K562 (cell line): ENCODE measurements around the gene TP53BP2. TPM values are rescaled to one million over a fixed set of nuclear protein-coding genes. Genes with fewer than 3 reads are reported as not detected.

Experiments
- C11orf30 ChIP-seq: fragments of 450-650 bp; IDR thresholded peaks from 2 replicates; pipeline ENCODE4 v1.6.1; 2016; ENCODE audit warnings: low read depth, mild to moderate bottlenecking
- EGR1 ChIP-seq: fragments of 450-650 bp; conservative IDR thresholded peaks from 2 replicates; pipeline ENCODE4 v1.6.1; 2017; ENCODE audit warnings: mild to moderate bottlenecking
- ELF2 ChIP-seq: fragments of 250-450 bp; sonication (Bioruptor Pico); IDR thresholded peaks from 2 replicates; pipeline ENCODE4 v1.5.0; 2021; ENCODE audit warnings: mild to moderate bottlenecking
- HMGN3 ChIP-seq: IDR thresholded peaks from 2 replicates; pipeline ENCODE4 v1.6.1; 2011; ENCODE audit warnings: borderline replicate concordance, low read depth, mild to moderate bottlenecking, mixed read lengths, low read length; ENCODE audit not compliant: insufficient read length; ENCODE audit errors: extremely low read depth
- MAZ ChIP-seq, 2 experiments: fragments of 450-650 bp in 1 of 2; sonication (generic) in 1 of 2; formaldehyde crosslinking; IDR thresholded peaks in 1 of 2; conservative IDR thresholded peaks in 1 of 2; 2 replicates each; pipeline versions ENCODE4 v1.4.0 to v1.5.0; 2020; ENCODE audit warnings: mild to moderate bottlenecking in 1 of 2, missing genetic modification reagents in 1 of 2
- MYC ChIP-seq, 2 experiments: fragments of 250-450 bp in 1 of 2; sonication (Bioruptor Pico) in 1 of 2; IDR thresholded peaks; 2 replicates each; pipeline versions ENCODE4 v1.5.1 to v1.6.1; 2012 to 2021; ENCODE audit warnings: low read depth in 2 of 2, borderline replicate concordance in 1 of 2, improper control_type of control experiment in 1 of 2, low read length in 1 of 2, mild to moderate bottlenecking in 1 of 2, moderate library complexity in 1 of 2
- NEUROD1 ChIP-seq: fragments of 150-350 bp; IDR thresholded peaks from 2 replicates; pipeline ENCODE4 v1.6.1; 2014; ENCODE audit warnings: borderline replicate concordance, low read length, low read depth; ENCODE audit not compliant: partially characterized antibody
- NFATC3 ChIP-seq: fragments of 450-650 bp; IDR thresholded peaks from 2 replicates; pipeline ENCODE4 v1.6.1; 2017; ENCODE audit warnings: mild to moderate bottlenecking
- NR2C2 ChIP-seq, 2 experiments: fragments of 200-800 bp in 1 of 2; sonication (Bioruptor generic) in 1 of 2; sonication (generic) in 1 of 2; formaldehyde crosslinking in 1 of 2; IDR thresholded peaks; 2 replicates each; pipeline versions ENCODE4 v1.6.1 to v1.8.0; 2016 to 2022; ENCODE audit warnings: mild to moderate bottlenecking in 1 of 2, missing compliant biosample characterization in 1 of 2, missing genetic modification characterization in 1 of 2, missing genetic modification reagents in 1 of 2
- NR4A1 ChIP-seq, 2 experiments: fragments of 250-450 bp in 1 of 2; fragments of 450-650 bp in 1 of 2; sonication (Bioruptor Pico) in 1 of 2; IDR thresholded peaks; 2 replicates each; pipeline versions ENCODE4 v1.4.0 to v1.6.1; 2016 to 2020; ENCODE audit warnings: mild to moderate bottlenecking in 2 of 2, missing compliant biosample characterization in 1 of 2, missing genetic modification characterization in 1 of 2, moderate library complexity in 1 of 2
- PHTF2 ChIP-seq: fragments of 250-450 bp; sonication (Bioruptor Pico); IDR thresholded peaks from 2 replicates; pipeline ENCODE4 v1.5.0; 2021; ENCODE audit warnings: mild to moderate bottlenecking
- POLR2AphosphoS5 ChIP-seq: IDR thresholded peaks from 2 replicates; pipeline ENCODE4 v1.6.1; 2011; ENCODE audit warnings: mild to moderate bottlenecking, low read depth, low read length, moderate library complexity; ENCODE audit not compliant: control insufficient read depth, insufficient read depth
- RBBP5 ChIP-seq: fragments of 200-600 bp; sonication (generic); IDR thresholded peaks from 2 replicates; pipeline ENCODE4 v1.6.1; 2012; ENCODE audit warnings: borderline replicate concordance, mild to moderate bottlenecking, low read length, control low read depth, inconsistent platforms; ENCODE audit not compliant: insufficient read depth, poor library complexity, severe bottlenecking
- RBM15 ChIP-seq: fragments of 200-400 bp; formaldehyde crosslinking; IDR thresholded peaks from 2 replicates; pipeline ENCODE4 v1.6.1; 2018; ENCODE audit warnings: mild to moderate bottlenecking, low read length, moderate library complexity; ENCODE audit not compliant: insufficient read depth
- ZKSCAN3 ChIP-seq: fragments of 250-450 bp; sonication (Bioruptor Pico); IDR thresholded peaks from 2 replicates; pipeline ENCODE4 v1.4.0; 2020
- ZNF217 ChIP-seq: sonication (generic); formaldehyde crosslinking; IDR thresholded peaks from 2 replicates; pipeline ENCODE4 v1.8.0; 2022; ENCODE audit warnings: mild to moderate bottlenecking, missing genetic modification reagents
- ZNF589 ChIP-seq: fragments of 200-800 bp; sonication (Bioruptor generic); IDR thresholded peaks from 2 replicates; pipeline ENCODE4 v1.6.1; 2016; ENCODE audit warnings: low read depth, missing genetic modification characterization, missing compliant biosample characterization
- ZNF668 ChIP-seq: fragments of 250-450 bp; sonication (Bioruptor Pico); IDR thresholded peaks from 2 replicates; pipeline ENCODE4 v1.8.0; 2022; ENCODE audit warnings: mild to moderate bottlenecking, inconsistent platforms
- ZNF696 ChIP-seq: fragments of 250-450 bp; sonication (Bioruptor Pico); conservative IDR thresholded peaks from 2 replicates; pipeline ENCODE4 v1.4.0; 2020; ENCODE audit warnings: mild to moderate bottlenecking, moderate library complexity
- polyA plus RNA-seq, 8 experiments: library from polyadenylated mRNA; depleted of rRNA in 4 of 8; stranded (reverse) in 5 of 8; unstranded in 3 of 8; fragments of >200 nt; fragmentation: Nextera tagmentation in 2 of 8; fragmentation: Illumina TruSeq in 1 of 8; extraction: Ambion mirVana in 2 of 8; extraction: Trizol in 1 of 8; gene quantifications; 2 replicates each; pipeline versions ENCODE4 v1.2.1 to v1.2.3, GENCODE V29; 2011 to 2014; ENCODE audit warnings: inconsistent platforms in 1 of 8, missing spikeins in 1 of 8
- total RNA-seq, 7 experiments: library from RNA; depleted of rRNA in 6 of 7; stranded (reverse); fragments of >200 nt in 6 of 7; fragmentation: Illumina TruSeq in 2 of 7; extraction: Trizol in 2 of 7; gene quantifications; 2 replicates each; pipeline versions ENCODE4 v1.2.1 to v1.2.3, GENCODE V29; 2011 to 2021; ENCODE audit warnings: low replicate concordance in 1 of 7
- TF ChIP-seq, protein P1 (sequence below): fragments of 450-650 bp; formaldehyde crosslinking; conservative IDR thresholded peaks from 2 replicates; pipeline ENCODE4 v1.4.0; 2022; ENCODE audit warnings: mild to moderate bottlenecking, missing genetic modification characterization
- TF ChIP-seq, protein P2 (sequence below), 2 experiments: fragments of 150-350 bp in 1 of 2; IDR thresholded peaks; 2 replicates each; pipeline ENCODE4 v1.6.1; 2012 to 2016; ENCODE audit warnings: low read depth in 2 of 2, low read length in 2 of 2, mild to moderate bottlenecking in 1 of 2, moderate library complexity in 1 of 2
- TF ChIP-seq, protein P3 (sequence below): fragments of 250-450 bp; sonication (Bioruptor Pico); IDR thresholded peaks from 2 replicates; pipeline ENCODE4 v1.5.0; 2021

Gene TP53BP2
- total and polyA plus RNA-seq, 9 of the 15 experiments (the other 6 are each of a cell fraction or from before 2014, with no cell fraction given) = 17.0 to 69.6 (median 40.1) TPM

DNA sequence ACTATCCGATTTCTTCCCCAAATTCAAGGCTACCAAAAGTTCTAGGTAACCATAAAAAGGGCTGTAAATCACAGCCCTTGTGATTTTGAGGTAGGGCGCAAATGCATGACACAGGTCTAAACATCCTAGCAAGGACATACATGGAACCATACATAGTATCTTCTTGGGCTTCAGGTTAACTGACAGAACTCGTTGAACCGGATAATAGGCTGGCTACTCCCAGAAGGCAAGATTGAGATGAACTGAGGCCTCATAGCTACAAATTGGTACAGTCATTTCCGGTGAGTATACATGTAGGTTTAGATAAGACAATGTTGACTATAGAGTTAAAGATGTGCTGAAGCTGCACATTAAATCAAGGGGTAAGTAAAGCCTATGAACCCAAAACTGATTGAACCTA, 27.3 kb upstream of the TP53BP2 start (continued):
- TF ChIP-seq, protein P1, sequence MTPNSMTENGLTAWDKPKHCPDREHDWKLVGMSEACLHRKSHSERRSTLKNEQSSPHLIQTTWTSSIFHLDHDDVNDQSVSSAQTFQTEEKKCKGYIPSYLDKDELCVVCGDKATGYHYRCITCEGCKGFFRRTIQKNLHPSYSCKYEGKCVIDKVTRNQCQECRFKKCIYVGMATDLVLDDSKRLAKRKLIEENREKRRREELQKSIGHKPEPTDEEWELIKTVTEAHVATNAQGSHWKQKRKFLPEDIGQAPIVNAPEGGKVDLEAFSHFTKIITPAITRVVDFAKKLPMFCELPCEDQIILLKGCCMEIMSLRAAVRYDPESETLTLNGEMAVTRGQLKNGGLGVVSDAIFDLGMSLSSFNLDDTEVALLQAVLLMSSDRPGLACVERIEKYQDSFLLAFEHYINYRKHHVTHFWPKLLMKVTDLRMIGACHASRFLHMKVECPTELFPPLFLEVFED (CRISPR knock-in tag) = no peak; the same call in 1 of the 2 replicates
- peak; percentile 58; the same call in 1 of the 2 replicates for TF ChIP-seq EGR1
- no peak for TF ChIP-seq MYC (IDR thresholded peaks at IDR 0.05; ENCODE audit: low read depth, low read length)
- no peak for TF ChIP-seq MYC (CRISPR knock-in tag; IDR thresholded peaks at IDR 0.05; ENCODE audit: borderline replicate concordance, low read depth)
- no peak for TF ChIP-seq NR2C2 (CRISPR knock-in tag; IDR thresholded peaks at IDR 0.05)
- TF ChIP-seq NR2C2 (tag; IDR thresholded peaks at IDR 0.05) = no peak
- TF ChIP-seq POLR2AphosphoS5 = peak; percentile 26; the same call in 1 of the 2 replicates
- TF ChIP-seq ZNF668 (CRISPR knock-in tag) = no peak
- TF ChIP-seq PHTF2 = no peak
- no peak for TF ChIP-seq ELF2 (CRISPR knock-in tag)
- no peak for TF ChIP-seq NR4A1 (CRISPR knock-in tag; IDR thresholded peaks at IDR 0.05)
- no peak for TF ChIP-seq NR4A1 (tag; IDR thresholded peaks at IDR 0.05)
- TF ChIP-seq HMGN3 = no peak
- no peak for TF ChIP-seq ZNF696 (CRISPR knock-in tag)
- no peak for TF ChIP-seq ZNF217 (CRISPR knock-in tag)
- no peak for TF ChIP-seq NEUROD1
- no peak for TF ChIP-seq ZKSCAN3 (CRISPR knock-in tag)
- TF ChIP-seq, protein P2, sequence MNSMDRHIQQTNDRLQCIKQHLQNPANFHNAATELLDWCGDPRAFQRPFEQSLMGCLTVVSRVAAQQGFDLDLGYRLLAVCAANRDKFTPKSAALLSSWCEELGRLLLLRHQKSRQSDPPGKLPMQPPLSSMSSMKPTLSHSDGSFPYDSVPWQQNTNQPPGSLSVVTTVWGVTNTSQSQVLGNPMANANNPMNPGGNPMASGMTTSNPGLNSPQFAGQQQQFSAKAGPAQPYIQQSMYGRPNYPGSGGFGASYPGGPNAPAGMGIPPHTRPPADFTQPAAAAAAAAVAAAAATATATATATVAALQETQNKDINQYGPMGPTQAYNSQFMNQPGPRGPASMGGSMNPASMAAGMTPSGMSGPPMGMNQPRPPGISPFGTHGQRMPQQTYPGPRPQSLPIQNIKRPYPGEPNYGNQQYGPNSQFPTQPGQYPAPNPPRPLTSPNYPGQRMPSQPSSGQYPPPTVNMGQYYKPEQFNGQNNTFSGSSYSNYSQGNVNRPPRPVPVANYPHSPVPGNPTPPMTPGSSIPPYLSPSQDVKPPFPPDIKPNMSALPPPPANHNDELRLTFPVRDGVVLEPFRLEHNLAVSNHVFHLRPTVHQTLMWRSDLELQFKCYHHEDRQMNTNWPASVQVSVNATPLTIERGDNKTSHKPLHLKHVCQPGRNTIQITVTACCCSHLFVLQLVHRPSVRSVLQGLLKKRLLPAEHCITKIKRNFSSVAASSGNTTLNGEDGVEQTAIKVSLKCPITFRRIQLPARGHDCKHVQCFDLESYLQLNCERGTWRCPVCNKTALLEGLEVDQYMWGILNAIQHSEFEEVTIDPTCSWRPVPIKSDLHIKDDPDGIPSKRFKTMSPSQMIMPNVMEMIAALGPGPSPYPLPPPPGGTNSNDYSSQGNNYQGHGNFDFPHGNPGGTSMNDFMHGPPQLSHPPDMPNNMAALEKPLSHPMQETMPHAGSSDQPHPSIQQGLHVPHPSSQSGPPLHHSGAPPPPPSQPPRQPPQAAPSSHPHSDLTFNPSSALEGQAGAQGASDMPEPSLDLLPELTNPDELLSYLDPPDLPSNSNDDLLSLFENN (IDR thresholded peaks at IDR 0.05; ENCODE audit: low read depth in 2 of 2, low read length in 2 of 2) = no peak
- peak in 1 of 2 experiments; percentile 52; a peak in 1 of 4 replicates for TF ChIP-seq MAZ (CRISPR knock-in tag; conservative IDR thresholded peaks at IDR 0.05 in 1 of 2, IDR thresholded peaks at IDR 0.05 in 1 of 2)
- no peak for TF ChIP-seq RBBP5
- TF ChIP-seq, protein P3, sequence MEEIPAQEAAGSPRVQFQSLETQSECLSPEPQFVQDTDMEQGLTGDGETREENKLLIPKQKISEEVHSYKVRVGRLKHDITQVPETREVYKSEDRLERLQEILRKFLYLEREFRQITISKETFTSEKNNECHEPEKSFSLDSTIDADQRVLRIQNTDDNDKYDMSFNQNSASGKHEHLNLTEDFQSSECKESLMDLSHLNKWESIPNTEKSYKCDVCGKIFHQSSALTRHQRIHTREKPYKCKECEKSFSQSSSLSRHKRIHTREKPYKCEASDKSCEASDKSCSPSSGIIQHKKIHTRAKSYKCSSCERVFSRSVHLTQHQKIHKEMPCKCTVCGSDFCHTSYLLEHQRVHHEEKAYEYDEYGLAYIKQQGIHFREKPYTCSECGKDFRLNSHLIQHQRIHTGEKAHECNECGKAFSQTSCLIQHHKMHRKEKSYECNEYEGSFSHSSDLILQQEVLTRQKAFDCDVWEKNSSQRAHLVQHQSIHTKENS (CRISPR knock-in tag) = no peak
- no peak for TF ChIP-seq NFATC3
- TF ChIP-seq C11orf30 = peak; percentile 86
- no peak for TF ChIP-seq ZNF589
- TF ChIP-seq RBM15 = no peak
